IPS DF 6.9 (cell line): ENCODE measurements around the gene LSM14B.

ENCODE experiments used
- DNase-seq: peaks from one replicate; pipeline ENCODE4 v3.0.0-alpha.2; 2013; ENCODE audit warnings: low read depth, low spot score
- H3K27ac ChIP-seq: one replicate; pipeline ENCODE4 v1.5.1; 2013; ENCODE audit warnings: low read length, control low read depth
- H3K27me3 ChIP-seq: 2 replicates; pipeline ENCODE4 v1.6.1; 2013; ENCODE audit warnings: mild to moderate bottlenecking, low read length; ENCODE audit not compliant: control insufficient read depth, insufficient read depth
- H3K36me3 ChIP-seq: 2 replicates; pipeline ENCODE4 v1.6.1; 2013; ENCODE audit warnings: low read length; ENCODE audit not compliant: control insufficient read depth, insufficient read depth
- H3K4me1 ChIP-seq: 2 replicates; pipeline ENCODE4 v1.6.1; 2013; ENCODE audit warnings: low read length; ENCODE audit not compliant: control insufficient read depth, insufficient read depth
- H3K4me3 ChIP-seq: 2 replicates; pipeline ENCODE4 v1.5.1; 2013; ENCODE audit warnings: mild to moderate bottlenecking, low read length
- H3K9me3 ChIP-seq: 2 replicates; pipeline ENCODE4 v1.6.1; 2013; ENCODE audit warnings: low read length, inconsistent platforms; ENCODE audit not compliant: control insufficient read depth, insufficient read depth
- WGBS: extraction: QIAGEN DNeasy Blood & Tissue Kit; methylation state at CpG from one replicate; pipeline ENCODE4 v1.1.7; 2013; ENCODE audit warnings: mixed read lengths, missing lambda C conversion rate; ENCODE audit not compliant: insufficient read length, insufficient coverage; 5-methylcytosine and 5-hydroxymethylcytosine counted together

Gene LSM14B

DNA sequence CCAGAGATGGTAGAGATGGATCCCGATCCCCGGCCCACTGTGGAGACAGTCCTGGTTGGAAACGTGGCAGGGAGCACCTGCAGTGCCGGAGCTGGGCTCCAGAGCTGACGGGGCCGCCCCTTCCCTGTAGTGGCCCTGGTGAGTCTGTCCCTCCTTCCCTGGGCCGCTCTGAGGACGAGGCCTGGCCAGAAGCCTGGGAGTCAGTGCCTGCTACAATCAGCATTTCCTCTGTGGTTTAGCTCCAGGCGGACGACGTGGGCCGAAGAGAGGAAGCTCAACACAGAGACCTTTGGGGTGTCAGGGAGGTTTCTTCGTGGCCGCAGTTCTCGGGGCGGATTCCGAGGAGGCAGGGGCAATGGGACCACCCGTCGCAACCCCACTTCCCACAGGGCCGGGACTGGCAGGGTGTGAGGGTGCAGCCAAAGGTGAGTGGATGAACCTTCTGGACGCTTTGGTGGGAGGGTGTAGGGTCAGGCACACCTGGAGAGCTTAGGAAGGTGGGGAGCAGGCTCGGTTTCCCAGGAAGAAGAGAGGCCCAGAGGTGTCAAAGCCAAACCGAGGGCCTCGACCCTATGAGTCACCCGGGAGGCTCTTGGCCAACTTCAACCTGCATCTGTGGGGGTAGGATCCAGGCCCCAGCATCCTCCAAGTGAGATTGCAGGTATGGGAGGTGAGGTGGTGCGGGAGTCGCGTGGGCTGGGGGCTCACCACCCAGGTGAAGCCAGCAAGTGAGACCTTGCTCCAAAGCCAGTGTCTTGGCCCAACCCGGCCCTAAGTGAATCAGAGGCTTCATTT lies 11.0 kb downstream of the LSM14B start:
- peaks cover 72% of the 10 kb centered on the region for H3K36me3 ChIP-seq
- H3K4me3 ChIP-seq = no peak overlapping the region
- no CpG with 5 or more reads among the region's 29 CpGs for WGBS
- no peaks in the 10 kb centered on the region for H3K27me3 ChIP-seq
- DNase-seq = no peak
- no peak overlapping the region for H3K27ac ChIP-seq
- no peaks in the 10 kb centered on the region for H3K9me3 ChIP-seq
- H3K4me1 ChIP-seq = no peaks in the 10 kb centered on the region

- Histone ChIP-seq H3K27ac (no peak overlapping the region), H3K36me3 (peaks cover 72% of the 10 kb centered on the region), H3K4me3 (no peak overlapping the region), H3K4me1 (no peaks in the 10 kb centered on the region), H3K27me3 (no peaks in the 10 kb centered on the region), H3K9me3 (no peaks in the 10 kb centered on the region)
- WGBS = no CpG with 5 or more reads among the region's 12 CpGs
- DNase-seq = no peak
Measured at GRCh38 chr20:62133864-62134263, 11.6 kb downstream of the LSM14B start.

DNA sequence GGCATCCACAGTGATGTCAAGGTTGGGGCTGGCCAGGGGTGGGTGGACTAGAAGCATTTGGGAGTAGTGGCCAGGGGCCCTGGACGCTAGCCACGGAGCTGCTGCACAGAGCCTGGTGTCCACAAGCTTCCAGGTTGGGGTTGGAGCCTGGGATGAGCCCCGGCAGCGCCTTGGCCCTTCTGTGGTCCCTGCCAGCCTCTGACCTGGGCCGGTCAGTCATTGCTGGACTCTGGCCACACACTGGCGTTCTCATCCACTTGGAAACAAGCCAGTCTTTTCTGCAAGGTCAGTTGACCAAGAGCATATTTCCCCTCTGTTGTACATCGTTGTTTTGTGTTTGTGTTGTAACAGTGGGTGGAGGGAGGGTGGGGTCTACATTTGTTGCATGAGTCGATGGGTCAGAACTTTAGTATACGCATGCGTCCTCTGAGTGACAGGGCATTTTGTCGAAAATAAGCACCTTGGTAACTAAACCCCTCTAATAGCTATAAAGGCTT lies 12.5 kb downstream of the LSM14B start:
- H3K36me3 ChIP-seq = peaks cover 74% of the 10 kb centered on the region
- H3K27ac ChIP-seq = no peak overlapping the region
- H3K4me1 ChIP-seq = no peaks in the 10 kb centered on the region
- no CpG with 5 or more reads among the region's 11 CpGs for WGBS
- H3K9me3 ChIP-seq = no peaks in the 10 kb centered on the region
- no peak for DNase-seq
- H3K4me3 ChIP-seq = no peak overlapping the region
- no peaks in the 10 kb centered on the region for H3K27me3 ChIP-seq

DNA sequence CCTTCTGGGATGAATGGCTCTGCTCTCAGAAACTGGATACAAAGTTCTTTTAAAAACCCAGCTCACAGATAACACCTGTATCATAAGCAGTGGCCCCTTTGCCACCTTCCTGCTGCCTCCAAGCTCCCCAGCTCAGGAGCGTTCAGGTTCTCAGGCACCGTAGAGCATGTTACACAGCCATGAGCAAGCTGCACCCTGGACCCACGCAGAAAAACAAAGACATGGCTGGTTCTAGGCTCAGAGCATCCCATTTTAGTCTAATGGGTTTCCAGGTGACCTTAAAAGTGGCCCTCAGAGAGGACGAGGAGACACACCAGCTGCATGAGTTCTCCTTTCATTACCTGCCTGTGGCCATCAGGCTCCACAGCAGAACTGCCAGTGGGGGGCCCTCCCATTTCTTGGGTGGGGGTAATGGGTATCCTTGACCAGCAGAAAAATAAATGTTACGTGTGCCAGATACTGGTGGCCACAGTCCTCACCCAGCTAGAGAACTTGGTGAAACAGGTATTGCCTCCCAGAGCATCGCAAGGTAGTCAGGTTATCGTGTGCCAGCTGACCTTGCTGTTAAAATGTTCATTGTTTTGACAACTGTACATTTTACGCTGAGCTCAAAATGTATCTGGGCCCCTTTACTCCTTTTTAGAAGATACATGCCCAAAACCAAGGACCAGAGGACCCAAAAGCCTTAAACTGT lies 13.4 kb downstream of the LSM14B start:
- Histone ChIP-seq H3K9me3 (no peaks in the 10 kb centered on the region), H3K4me1 (no peaks in the 10 kb centered on the region), H3K27me3 (no peaks in the 10 kb centered on the region), H3K4me3 (no peak overlapping the region), H3K27ac (no peak overlapping the region), H3K36me3 (peaks cover 69% of the 10 kb centered on the region)
- no CpG with 5 or more reads among the region's 8 CpGs for WGBS
- DNase-seq = no peak

GRCh38 chr20:62136283-62137091 lies 14.2 kb downstream of the LSM14B start:
- no peaks in the 10 kb centered on the region for H3K9me3 ChIP-seq
- H3K27me3 ChIP-seq = no peaks in the 10 kb centered on the region
- no peaks in the 10 kb centered on the region for H3K4me1 ChIP-seq
- H3K27ac ChIP-seq = no peak overlapping the region
- WGBS = no CpG with 5 or more reads among the region's 8 CpGs
- H3K4me3 ChIP-seq = no peak overlapping the region
- DNase-seq = no peak
- peaks cover 62% of the 10 kb centered on the region for H3K36me3 ChIP-seq

- no peaks in the 10 kb centered on the region for H3K4me1 ChIP-seq
- no CpG with 5 or more reads among the region's 6 CpGs for WGBS
- no peaks in the 10 kb centered on the region for H3K27me3 ChIP-seq
- DNase-seq = no peak
- no peak overlapping the region for H3K27ac ChIP-seq
- no peak overlapping the region for H3K4me3 ChIP-seq
- H3K36me3 ChIP-seq = peaks cover 56% of the 10 kb centered on the region
- no peaks in the 10 kb centered on the region for H3K9me3 ChIP-seq
Measured at GRCh38 chr20:62137092-62137384, 14.8 kb downstream of the LSM14B start.

DNA sequence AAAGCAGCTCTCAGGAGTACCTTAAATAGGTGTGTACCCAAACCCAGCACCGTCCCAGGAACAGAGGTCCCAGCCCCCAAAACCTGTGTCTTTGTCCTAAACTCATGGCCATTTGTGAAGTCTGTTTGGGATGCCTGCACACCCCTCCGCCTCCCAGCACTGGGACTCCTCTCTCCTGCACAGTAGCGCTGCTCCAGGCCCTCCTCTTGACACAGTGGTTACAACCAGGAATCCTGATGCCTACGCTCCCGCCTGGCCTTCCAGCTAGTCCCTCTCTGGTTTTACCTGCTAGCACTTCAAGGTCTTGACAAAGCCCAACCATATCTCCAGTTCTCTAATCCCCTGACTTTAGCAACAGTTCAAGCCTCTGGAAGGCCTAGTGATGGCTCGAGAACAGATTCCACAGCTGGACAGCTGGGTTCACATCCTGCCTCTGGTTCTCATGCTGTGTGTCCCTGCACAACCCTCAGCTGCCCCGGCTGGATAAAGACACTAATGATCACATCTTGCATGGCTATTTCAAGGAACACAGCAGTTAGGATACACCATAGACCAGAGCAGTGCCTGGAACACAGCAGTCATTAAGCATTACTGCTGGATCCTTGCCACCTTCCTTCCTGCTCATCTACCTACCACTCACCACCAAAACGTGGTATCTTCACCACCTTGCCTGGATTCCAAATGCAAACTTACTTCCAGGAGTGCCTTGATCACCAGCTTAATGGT lies 15.4 kb downstream of the LSM14B start:
- Histone ChIP-seq H3K4me3 (no peak overlapping the region), H3K27me3 (no peaks in the 10 kb centered on the region), H3K27ac (no peak overlapping the region), H3K36me3 (peaks cover 51% of the 10 kb centered on the region), H3K9me3 (no peaks in the 10 kb centered on the region), H3K4me1 (no peaks in the 10 kb centered on the region)
- WGBS = no CpG with 5 or more reads among the region's 8 CpGs
- DNase-seq = no peak

DNA sequence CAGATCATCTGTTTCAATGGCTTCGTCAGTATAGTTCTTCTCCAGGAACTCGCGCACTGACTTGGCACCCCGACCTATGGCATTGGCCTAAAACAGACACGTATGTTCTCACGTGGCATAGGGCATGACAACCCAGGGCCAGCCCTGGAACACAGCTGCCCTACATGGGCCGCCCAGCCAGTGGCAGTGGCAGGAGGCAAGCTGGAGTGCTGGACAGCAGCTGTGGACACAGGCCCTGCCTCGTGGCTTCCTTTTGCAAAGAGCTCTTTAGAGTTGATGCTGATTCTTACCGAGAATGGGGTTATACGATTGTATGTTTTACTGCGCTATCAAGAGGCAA lies 15.9 kb downstream of the LSM14B start:
- no CpG with 5 or more reads among the region's 11 CpGs for WGBS
- H3K4me1 ChIP-seq = no peaks in the 10 kb centered on the region

GRCh38 chr20:62138912-62139311 lies 16.6 kb downstream of the LSM14B start:
- peaks cover 41% of the 10 kb centered on the region for H3K36me3 ChIP-seq

More for the DNA sequence above, 15.9 kb downstream of the LSM14B start:
- Histone ChIP-seq H3K27ac (no peak overlapping the region), H3K27me3 (no peaks in the 10 kb centered on the region), H3K9me3 (no peaks in the 10 kb centered on the region), H3K36me3 (peaks cover 46% of the 10 kb centered on the region), H3K4me3 (no peak overlapping the region)
- no peak for DNase-seq

DNA sequence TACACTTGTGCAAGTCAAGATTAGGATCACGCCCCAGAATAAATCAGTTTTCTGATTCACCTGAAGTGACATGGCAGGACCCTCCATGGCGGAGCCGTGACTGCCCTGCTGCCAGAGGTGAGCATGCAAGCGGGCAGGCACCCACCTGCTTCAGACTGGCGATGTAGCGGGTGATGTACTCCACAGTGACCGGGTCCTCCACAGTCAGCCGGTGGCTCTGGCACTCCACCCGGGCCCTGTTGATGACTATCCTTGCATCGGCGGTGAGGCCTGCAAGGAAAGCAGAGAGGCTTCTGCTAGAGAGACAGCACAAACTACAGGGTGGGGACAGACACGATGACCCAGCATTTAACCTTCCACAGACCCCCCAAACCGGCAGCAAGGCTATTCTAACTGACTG lies 17.4 kb downstream of the LSM14B start:
- H3K27ac ChIP-seq = no peak overlapping the region
- no peaks in the 10 kb centered on the region for H3K9me3 ChIP-seq
- no peak overlapping the region for H3K4me3 ChIP-seq
- DNase-seq = no peak
- H3K27me3 ChIP-seq = no peaks in the 10 kb centered on the region
- H3K36me3 ChIP-seq = peaks cover 34% of the 10 kb centered on the region
- no peaks in the 10 kb centered on the region for H3K4me1 ChIP-seq
- no CpG with 5 or more reads among the region's 13 CpGs for WGBS

More at GRCh38 chr20:62138912-62139311, 16.6 kb downstream of the LSM14B start:
- no CpG with 5 or more reads among the region's 10 CpGs for WGBS
- H3K9me3 ChIP-seq = no peaks in the 10 kb centered on the region
- H3K4me1 ChIP-seq = no peaks in the 10 kb centered on the region
- no peaks in the 10 kb centered on the region for H3K27me3 ChIP-seq
- DNase-seq = no peak
- no peak overlapping the region for H3K27ac ChIP-seq
- H3K4me3 ChIP-seq = no peak overlapping the region
